ENCODE data around the gene SLC30A7. TPM values are rescaled to one million over a fixed set of nuclear protein-coding genes. Genes with fewer than 3 reads are reported as not detected.
A peak's percentile ranks its signal among the peaks of the same experiment; 100 is the strongest.
"Not testable (repeated sequence)": the region's sequence is repeated elsewhere in the genome, so short reads cannot be mapped to it uniquely, and the experiment has no call there.

The SLC30A7 gene
- total RNA-seq, 1 donor from 2014 or later, result 39.4 TPM

- DNase-seq (ENCODE audit: low spot score); H3K4me3 Mint-ChIP-seq (ENCODE audit: low read depth); intact Hi-C loops (cut with micrococcal nuclease); H3K27ac Mint-ChIP-seq; H3K27me3 Mint-ChIP-seq (ENCODE audit: low read depth): not testable (repeated sequence)
- Mint-ChIP-seq H3K4me1 (ENCODE audit: low read depth) (peaks cover 53% of the 10 kb centered on the region), H3K9me3 (peaks cover 66% of the 10 kb centered on the region), H3K36me3 (ENCODE audit: low read depth) (peaks cover 95% of the 10 kb centered on the region)
These were observed 51.9 kb downstream of the SLC30A7 start for GRCh38 chr1:100947816-100948215.

GRCh38 chr1:100948721-100949405, 53.0 kb downstream of the SLC30A7 start:
- H3K27me3 Mint-ChIP-seq (ENCODE audit: low read depth); DNase-seq (ENCODE audit: low spot score); intact Hi-C loops (cut with micrococcal nuclease): not testable (repeated sequence)
- Mint-ChIP-seq H3K4me1 (ENCODE audit: low read depth) (peaks cover 54% of the 10 kb centered on the region), H3K9me3 (peaks cover 76% of the 10 kb centered on the region), H3K36me3 (ENCODE audit: low read depth) (peaks cover 95% of the 10 kb centered on the region), H3K4me3 (ENCODE audit: low read depth) (peak overlapping the region; percentile 35), H3K27ac (peak overlapping the region; percentile 14)

- Mint-ChIP-seq H3K4me3 (ENCODE audit: low read depth) (peak overlapping the region; percentile 35), H3K9me3 (peaks cover 76% of the 10 kb centered on the region), H3K27ac (peak overlapping the region; percentile 14), H3K4me1 (ENCODE audit: low read depth) (peaks cover 56% of the 10 kb centered on the region), H3K36me3 (ENCODE audit: low read depth) (peaks cover 95% of the 10 kb centered on the region)
- H3K27me3 Mint-ChIP-seq (ENCODE audit: low read depth); intact Hi-C loops (cut with micrococcal nuclease): not testable (repeated sequence)
- peak; percentile 76 for DNase-seq (ENCODE audit: low spot score)
These were observed 53.7 kb downstream of the SLC30A7 start for GRCh38 chr1:100949515-100950158.

- intact Hi-C loops (cut with micrococcal nuclease), result no loop called here
- no peaks in the 10 kb centered on the region for H3K27me3 Mint-ChIP-seq (ENCODE audit: low read depth)
- H3K9me3 Mint-ChIP-seq, result peaks cover 69% of the 10 kb centered on the region
- no peak overlapping the region for H3K4me3 Mint-ChIP-seq (ENCODE audit: low read depth)
- H3K36me3 Mint-ChIP-seq (ENCODE audit: low read depth), result peaks cover 88% of the 10 kb centered on the region
- H3K27ac Mint-ChIP-seq, result no peak overlapping the region
- no peak for DNase-seq (ENCODE audit: low spot score)
- H3K4me1 Mint-ChIP-seq (ENCODE audit: low read depth), result peaks cover 57% of the 10 kb centered on the region
These were observed 54.4 kb downstream of the SLC30A7 start for GRCh38 chr1:100950337-100950736.

- Mint-ChIP-seq H3K36me3 (ENCODE audit: low read depth) (peaks cover 84% of the 10 kb centered on the region), H3K27me3 (ENCODE audit: low read depth) (no peaks in the 10 kb centered on the region), H3K9me3 (peaks cover 65% of the 10 kb centered on the region), H3K4me3 (ENCODE audit: low read depth) (no peak overlapping the region), H3K27ac (no peak overlapping the region), H3K4me1 (ENCODE audit: low read depth) (peaks cover 59% of the 10 kb centered on the region)
- no peak for DNase-seq (ENCODE audit: low spot score)
- intact Hi-C loops (cut with micrococcal nuclease), result no loop called here
These were observed 54.9 kb downstream of the SLC30A7 start for GRCh38 chr1:100950781-100951180.

- Mint-ChIP-seq H3K27ac (no peak overlapping the region), H3K36me3 (ENCODE audit: low read depth) (peaks cover 76% of the 10 kb centered on the region), H3K27me3 (ENCODE audit: low read depth) (no peaks in the 10 kb centered on the region), H3K4me1 (ENCODE audit: low read depth) (peaks cover 56% of the 10 kb centered on the region), H3K4me3 (ENCODE audit: low read depth) (no peak overlapping the region), H3K9me3 (peaks cover 51% of the 10 kb centered on the region)
- intact Hi-C loops (cut with micrococcal nuclease), result no loop called here
- DNase-seq (ENCODE audit: low spot score), result no peak
These were observed 56.3 kb downstream of the SLC30A7 start for GRCh38 chr1:100952104-100952745.

- intact Hi-C loops (cut with micrococcal nuclease); H3K4me3 Mint-ChIP-seq (ENCODE audit: low read depth); DNase-seq (ENCODE audit: low spot score); H3K27me3 Mint-ChIP-seq (ENCODE audit: low read depth); H3K27ac Mint-ChIP-seq: not testable (repeated sequence)
- Mint-ChIP-seq H3K4me1 (ENCODE audit: low read depth) (peaks cover 51% of the 10 kb centered on the region), H3K9me3 (peaks cover 44% of the 10 kb centered on the region), H3K36me3 (ENCODE audit: low read depth) (peaks cover 74% of the 10 kb centered on the region)
These were observed 57.1 kb downstream of the SLC30A7 start for GRCh38 chr1:100952970-100953369.

- no peak for DNase-seq (ENCODE audit: low spot score)
- no peak overlapping the region for H3K4me3 Mint-ChIP-seq (ENCODE audit: low read depth)
- no peaks in the 10 kb centered on the region for H3K27me3 Mint-ChIP-seq (ENCODE audit: low read depth)
- H3K27ac Mint-ChIP-seq, result no peak overlapping the region
- peaks cover 41% of the 10 kb centered on the region for H3K4me1 Mint-ChIP-seq (ENCODE audit: low read depth)
- peaks cover 63% of the 10 kb centered on the region for H3K36me3 Mint-ChIP-seq (ENCODE audit: low read depth)
- intact Hi-C loops (cut with micrococcal nuclease), result no loop called here
- peaks cover 32% of the 10 kb centered on the region for H3K9me3 Mint-ChIP-seq
These were observed 58.3 kb downstream of the SLC30A7 start for GRCh38 chr1:100953960-100954730.

GRCh38 chr1:100955322-100955721, 59.4 kb downstream of the SLC30A7 start:
- H3K36me3 Mint-ChIP-seq (ENCODE audit: low read depth), result peaks cover 57% of the 10 kb centered on the region
- no peak overlapping the region for H3K27ac Mint-ChIP-seq
- no peak for DNase-seq (ENCODE audit: low spot score)
- H3K27me3 Mint-ChIP-seq (ENCODE audit: low read depth), result no peaks in the 10 kb centered on the region
- peaks cover 36% of the 10 kb centered on the region for H3K4me1 Mint-ChIP-seq (ENCODE audit: low read depth)
- H3K4me3 Mint-ChIP-seq (ENCODE audit: low read depth), result no peak overlapping the region
- intact Hi-C loops (cut with micrococcal nuclease), result loop anchor here (5.0 kb wide), 1 partner anchor 47 kb away; no protein-coding TSS in a partner anchor
- H3K9me3 Mint-ChIP-seq, result peaks cover 31% of the 10 kb centered on the region

GRCh38 chr1:100959502-100960060, 63.7 kb downstream of the SLC30A7 start:
- no peak for DNase-seq (ENCODE audit: low spot score)
- intact Hi-C loops (cut with micrococcal nuclease), result loop anchor here (5.0 kb wide), 1 partner anchor 43 kb away; no protein-coding TSS in a partner anchor
- H3K27ac Mint-ChIP-seq, result no peak overlapping the region
- H3K4me3 Mint-ChIP-seq (ENCODE audit: low read depth), result no peak overlapping the region
- H3K27me3 Mint-ChIP-seq (ENCODE audit: low read depth), result no peaks in the 10 kb centered on the region
- peaks cover 19% of the 10 kb centered on the region for H3K4me1 Mint-ChIP-seq (ENCODE audit: low read depth)
- peaks cover 52% of the 10 kb centered on the region for H3K36me3 Mint-ChIP-seq (ENCODE audit: low read depth)
- H3K9me3 Mint-ChIP-seq, result peaks cover 4% of the 10 kb centered on the region

GRCh38 chr1:100960098-100960497, 64.2 kb downstream of the SLC30A7 start:
- Mint-ChIP-seq H3K27ac (no peak overlapping the region), H3K4me1 (ENCODE audit: low read depth) (peaks cover 19% of the 10 kb centered on the region), H3K27me3 (ENCODE audit: low read depth) (no peaks in the 10 kb centered on the region), H3K9me3 (peaks cover 4% of the 10 kb centered on the region), H3K36me3 (ENCODE audit: low read depth) (peaks cover 58% of the 10 kb centered on the region), H3K4me3 (ENCODE audit: low read depth) (no peak overlapping the region)
- DNase-seq (ENCODE audit: low spot score), result no peak
- intact Hi-C loops (cut with micrococcal nuclease), result no loop called here

- Mint-ChIP-seq H3K36me3 (ENCODE audit: low read depth) (peaks cover 56% of the 10 kb centered on the region), H3K27me3 (ENCODE audit: low read depth) (no peaks in the 10 kb centered on the region), H3K9me3 (no peaks in the 10 kb centered on the region), H3K27ac (no peak overlapping the region), H3K4me1 (ENCODE audit: low read depth) (peaks cover 22% of the 10 kb centered on the region), H3K4me3 (ENCODE audit: low read depth) (no peak overlapping the region)
- intact Hi-C loops (cut with micrococcal nuclease), result no loop called here
- no peak for DNase-seq (ENCODE audit: low spot score)
These were observed 72.7 kb downstream of the SLC30A7 start for GRCh38 chr1:100968621-100969020.
